GM12878 (cell line): ENCODE results near the gene GPRC5D. TPM values are rescaled to one million over a fixed set of nuclear protein-coding genes. Genes with fewer than 3 reads are reported as not detected.

Experiments used
- ATAC-seq: fragments of 200-7000 bp; cut with Tn5 transposase; 3 replicates; pipeline ENCODE4 v1.9.1; 2020; ENCODE audit warnings: mild to moderate bottlenecking, moderate library complexity
- BruUV-seq: library from RNA; stranded (reverse); fragments of 400-500 nt; replicated peaks from 2 replicates; lab custom pipeline; 2021; lab: Mats Ljungman, UMichigan
- CTCF ChIA-PET: fragments of 300-600 bp; sonication (Branson Sonifier 250); formaldehyde crosslinking; extraction: SDS; loops from one replicate; lab custom pipeline; 2021; ENCODE audit warnings: inconsistent platforms; lab: Yijun Ruan, JAX
- POLR2A ChIA-PET: fragments of 350-600 bp; formaldehyde crosslinking; extraction: SDS; loops from one replicate; lab custom pipeline; 2021; ENCODE audit warnings: inconsistent platforms; lab: Charles Lee
- RAD21 ChIA-PET: fragments of 300-600 bp; sonication (Branson Sonifier 250); formaldehyde crosslinking; loops from one replicate; lab custom pipeline; 2023; ENCODE audit warnings: antibody characterized with exemption; ENCODE audit not compliant: unreplicated experiment; lab: Charles Lee
- SMC1A ChIA-PET: fragments of 300-600 bp; sonication (Branson Sonifier 250); formaldehyde crosslinking; loops from one replicate; lab custom pipeline; 2023; ENCODE audit not compliant: unreplicated experiment, uncharacterized antibody; lab: Charles Lee
- DNase-seq: peaks from one replicate; pipeline ENCODE4 v3.0.0-alpha.2; 2011; ENCODE audit warnings: low read depth, low spot score
- FAIRE-seq: peaks from 3 replicates; lab custom pipeline; 2011; peaks lifted over from hg19 to GRCh38; lab: Jason Lieb, UNC
- H2AFZ ChIP-seq: 2 replicates; pipeline ENCODE4 v1.6.0; 2011; ENCODE audit warnings: low read depth, low read length, control low read depth; ENCODE audit not compliant: control insufficient read depth
- H3K27ac ChIP-seq: 2 replicates; pipeline ENCODE4 v1.5.1; 2011; ENCODE audit warnings: control low read depth; ENCODE audit not compliant: control insufficient read depth, insufficient read depth
- H3K27me3 ChIP-seq, 2 experiments: replicated peaks in 1 of 2; 2 replicates each; pipeline versions ENCODE4 v1.6.0 to v1.6.1; 2011; ENCODE audit warnings: low read length in 1 of 2; ENCODE audit not compliant: control insufficient read depth in 2 of 2, insufficient read depth in 2 of 2
- H3K36me3 ChIP-seq, 2 experiments: 2 replicates each; pipeline ENCODE4 v1.5.1; 2011; ENCODE audit warnings: low read length in 1 of 2; ENCODE audit not compliant: control insufficient read depth in 2 of 2, insufficient read depth in 2 of 2
- H3K4me1 ChIP-seq: 2 replicates; pipeline ENCODE4 v1.6.1; 2011; ENCODE audit warnings: mild to moderate bottlenecking, low read length, moderate library complexity, mixed read lengths; ENCODE audit not compliant: control insufficient read depth, insufficient read depth
- H3K4me2 ChIP-seq: 2 replicates; pipeline ENCODE4 v1.6.0; 2011; ENCODE audit warnings: control low read depth; ENCODE audit not compliant: control insufficient read depth, insufficient read depth
- H3K4me3 ChIP-seq: fragments of 200-600 bp; sonication (generic); 2 replicates; pipeline ENCODE4 v1.5.1; 2016
- H3K79me2 ChIP-seq: 2 replicates; pipeline ENCODE4 v1.6.0; 2011; ENCODE audit warnings: low read length; ENCODE audit not compliant: control insufficient read depth, insufficient read depth
- H3K9ac ChIP-seq: 2 replicates; pipeline ENCODE4 v1.8.0; 2011; ENCODE audit warnings: low read length, control low read depth, mixed read lengths; ENCODE audit not compliant: control insufficient read depth, insufficient read depth
- H3K9me3 ChIP-seq: replicated peaks from 3 replicates; pipeline ENCODE4 v1.5.1; 2011; ENCODE audit warnings: mild to moderate bottlenecking, low read length; ENCODE audit not compliant: control insufficient read depth, insufficient read depth
- H4K20me1 ChIP-seq: 2 replicates; pipeline ENCODE4 v1.6.0; 2011; ENCODE audit not compliant: control insufficient read depth, insufficient read depth
- BMI1 ChIP-seq: fragments of 450-650 bp; IDR thresholded peaks from 2 replicates; pipeline ENCODE4 v1.6.1; 2016; ENCODE audit warnings: mild to moderate bottlenecking, moderate library complexity, borderline replicate concordance
- CHD2 ChIP-seq: IDR thresholded peaks from 2 replicates; pipeline ENCODE4 v1.6.1; 2011; ENCODE audit warnings: low read depth, low read length, improper control_type of control experiment, borderline replicate concordance
- DPF2 ChIP-seq: fragments of 450-650 bp; IDR thresholded peaks from 2 replicates; pipeline ENCODE4 v1.6.1; 2017; ENCODE audit warnings: mild to moderate bottlenecking
- ETV6 ChIP-seq, 2 experiments: fragments of 450-650 bp in 1 of 2; IDR thresholded peaks in 1 of 2; conservative IDR thresholded peaks in 1 of 2; 2 replicates each; pipeline ENCODE4 v1.6.1; 2014; ENCODE audit warnings: antibody characterized with exemption in 1 of 2, borderline replicate concordance in 1 of 2, low read depth in 1 of 2, mild to moderate bottlenecking in 1 of 2, moderate library complexity in 1 of 2
- EZH2 ChIP-seq: IDR thresholded peaks from 2 replicates; pipeline ENCODE4 v1.6.1; 2012; ENCODE audit warnings: low read depth, mild to moderate bottlenecking, control low read depth, inconsistent platforms, low read length, borderline replicate concordance; ENCODE audit not compliant: control insufficient read depth
- FOXM1 ChIP-seq: IDR thresholded peaks from 2 replicates; pipeline ENCODE4 v1.6.1; 2012; ENCODE audit warnings: low read depth, mild to moderate bottlenecking, inconsistent platforms, low read length, moderate library complexity
- HDGF ChIP-seq: fragments of 450-650 bp; IDR thresholded peaks from 2 replicates; pipeline ENCODE4 v1.6.1; 2016; ENCODE audit warnings: antibody characterized with exemption
- NFYA ChIP-seq: IDR thresholded peaks from 2 replicates; pipeline ENCODE4 v1.6.1; 2011; ENCODE audit warnings: low read depth, mild to moderate bottlenecking, low read length, improper control_type of control experiment, borderline replicate concordance
- NR2C1 ChIP-seq: fragments of 450-650 bp; IDR thresholded peaks from 2 replicates; pipeline ENCODE4 v1.6.1; 2017; ENCODE audit warnings: antibody characterized with exemption, mild to moderate bottlenecking, moderate library complexity
- PAX8 ChIP-seq: fragments of 450-650 bp; IDR thresholded peaks from 2 replicates; pipeline ENCODE4 v1.6.1; 2017; ENCODE audit warnings: mild to moderate bottlenecking, moderate library complexity
- RAD21 ChIP-seq: IDR thresholded peaks from 2 replicates; pipeline ENCODE4 v1.6.1; 2011; ENCODE audit warnings: mild to moderate bottlenecking, low read depth, low read length, moderate library complexity; ENCODE audit not compliant: insufficient read depth
- RB1 ChIP-seq: fragments of 450-650 bp; formaldehyde crosslinking; IDR thresholded peaks from 2 replicates; pipeline ENCODE4 v1.6.1; 2017; ENCODE audit warnings: mild to moderate bottlenecking, borderline replicate concordance
- SREBF2 ChIP-seq: IDR thresholded peaks from 2 replicates; pipeline ENCODE4 v1.6.1; 2012; ENCODE audit warnings: mild to moderate bottlenecking, low read length
- SUZ12 ChIP-seq: fragments of 200-600 bp; sonication (generic); IDR thresholded peaks from one replicate; pipeline ENCODE4 v1.6.1; 2018; ENCODE audit warnings: antibody characterized with exemption, mild to moderate bottlenecking; ENCODE audit not compliant: unreplicated experiment
- TCF3 ChIP-seq: IDR thresholded peaks from 2 replicates; pipeline ENCODE4 v1.6.1; 2012; ENCODE audit warnings: low read depth, mild to moderate bottlenecking, low read length, borderline replicate concordance; ENCODE audit not compliant: insufficient read depth
- USF2 ChIP-seq: IDR thresholded peaks from 2 replicates; pipeline ENCODE4 v1.6.1; 2011; ENCODE audit warnings: low read depth, low read length, improper control_type of control experiment, borderline replicate concordance
- ZBTB11 ChIP-seq: fragments of 450-650 bp; formaldehyde crosslinking; IDR thresholded peaks from 2 replicates; pipeline ENCODE4 v1.5.0; 2022; ENCODE audit warnings: mild to moderate bottlenecking, missing genetic modification characterization
- WGBS: methylation state at CpG from one replicate; pipeline ENCODE4 v1.1.6; 2016; ENCODE audit warnings: low lambda C conversion rate; ENCODE audit not compliant: insufficient replicate concordance, insufficient coverage; ENCODE audit errors: missing lambda C conversion rate; 5-methylcytosine and 5-hydroxymethylcytosine counted together
- in situ Hi-C: fragments of 300-500 bp; cut with MboI; formaldehyde crosslinking; loops from 9 replicates; pipeline ENCODE4 v1.14.3; 2018; ENCODE audit warnings: mixed read lengths
- intact Hi-C: fragments of 100-400 bp; cut with micrococcal nuclease; formaldehyde crosslinking; loops from one replicate; pipeline ENCODE4 v1.14.2; 2022; ENCODE audit not compliant: unreplicated experiment
- polyA plus RNA-seq, 11 experiments: library from polyadenylated mRNA; depleted of rRNA in 4 of 11; unstranded in 6 of 11; stranded (reverse) in 5 of 11; fragments of >200 nt; fragmentation: Nextera tagmentation in 4 of 11; fragmentation: Illumina TruSeq in 1 of 11; extraction: Ambion mirVana in 4 of 11; extraction: Trizol in 1 of 11; gene quantifications; 1 replicate in 1 of 11; 2 replicates in 10 of 11; pipeline versions ENCODE4 v1.2.1 to v1.2.3, GENCODE V29; 2011 to 2016; ENCODE audit warnings: inconsistent platforms in 2 of 11, missing spikeins in 2 of 11, low read depth in 1 of 11
- total RNA-seq, 4 experiments: library from RNA; depleted of rRNA in 3 of 4; stranded (reverse); fragments of >200 nt in 3 of 4; fragmentation: Illumina TruSeq in 1 of 4; extraction: Trizol in 1 of 4; gene quantifications; 2 replicates each; pipeline versions ENCODE4 v1.2.1 to v1.2.3, GENCODE V29; 2013 to 2021

GPRC5D gene
- total and polyA plus RNA-seq, 10 of the 15 experiments (the other 5 are each of a cell fraction or from before 2014, with no cell fraction given), result 0.18 to 0.90 (median 0.37) TPM; not detected in 3

GRCh38 chr12:12993367-12993766 lies 41.4 kb upstream of the GPRC5D start (continued):
- no peak for TF ChIP-seq ZBTB11 (CRISPR knock-in tag)
- TF ChIP-seq DPF2, result no peak
- no peak for TF ChIP-seq NR2C1
- TF ChIP-seq CHD2, result no peak
- no peak for TF ChIP-seq USF2

- ChIA-PET CTCF (no interaction called here), RAD21 (no interaction called here), SMC1A (no interaction called here), POLR2A (no interaction called here)
- H3K9me3 ChIP-seq, result no peaks in the 10 kb centered on the region
- no peak overlapping the region for H3K4me2 ChIP-seq
- H3K4me3 ChIP-seq, result no peak overlapping the region
- no peaks in the 10 kb centered on the region for H3K36me3 ChIP-seq
- H4K20me1 ChIP-seq, result no peaks in the 10 kb centered on the region; the same call in 1 of the 2 replicates
- intact Hi-C loops, result no loop called here
- FAIRE-seq (no peak), ATAC-seq (no peak), DNase-seq (no peak)
- no peak overlapping the region for H3K9ac ChIP-seq
- WGBS, result 47% methylated on average over 8 of the region's 8 CpGs
- H3K27ac ChIP-seq, result no peak overlapping the region
- H3K4me1 ChIP-seq, result no peaks in the 10 kb centered on the region
- no peaks in the 10 kb centered on the region for H3K79me2 ChIP-seq
- peaks cover 4 to 6% of the 10 kb centered on the region in 2 experiments; a peak in 3 of 4 replicates for H3K27me3 ChIP-seq
- in situ Hi-C loops, result no loop called here
- no TSS peak for BruUV-seq
- H2AFZ ChIP-seq, result no peak overlapping the region
- TF ChIP-seq EZH2, result no peak
- TF ChIP-seq SREBF2, result no peak
- no peak for TF ChIP-seq RB1
- no peak for TF ChIP-seq TCF3
- no peak for TF ChIP-seq ETV6 (conservative IDR thresholded peaks at IDR 0.05 in 1 of 2, IDR thresholded peaks at IDR 0.05 in 1 of 2; ENCODE audit: borderline replicate concordance in 1 of 2, low read depth in 1 of 2)
- TF ChIP-seq HDGF, result no peak
- TF ChIP-seq RAD21, result no peak
- no peak for TF ChIP-seq FOXM1
- TF ChIP-seq SUZ12, result no peak
- TF ChIP-seq BMI1, result no peak
- TF ChIP-seq NFYA, result no peak
- no peak for TF ChIP-seq PAX8
These were observed 40.6 kb upstream of the GPRC5D start for GRCh38 chr12:12992418-12993130.
